Measurements from ENCODE around the gene MLH3. TPM values are rescaled to one million over a fixed set of nuclear protein-coding genes. Genes with fewer than 3 reads are reported as not detected.

The MLH3 gene
- total and polyA plus RNA-seq, 4 donors, result 7.3 to 43.6 (median 22.6) TPM

GRCh38 chr14:75032939-75033338 lies 18.3 kb downstream of the MLH3 start:
- no peak for ATAC-seq (ENCODE audit: low FRiP score)
- H3K27me3 ChIP-seq (ENCODE audit: control insufficient read depth in 1 of 2, insufficient read depth in 2 of 2, low read length in 1 of 2), result no peaks in the 10 kb centered on the region
- no peak overlapping the region for H3K4me3 ChIP-seq (ENCODE audit: low read length in 2 of 2)
- H3K4me1 ChIP-seq (ENCODE audit: control insufficient read depth in 1 of 2, insufficient read depth in 2 of 2, low read length in 2 of 2), result no peaks in the 10 kb centered on the region
- H3K9me3 ChIP-seq (ENCODE audit: control insufficient read depth, low read length), result no peaks in the 10 kb centered on the region
- no peak for DNase-seq
- H3K27ac ChIP-seq (ENCODE audit: low read depth in 1 of 2, low read length in 2 of 2), result no peak overlapping the region
- 91 to 92% methylated on average over 2 of the region's 2 CpGs for WGBS, 2 donors
- intact Hi-C loops (cut with DNase I), result no loop called here
- H3K36me3 ChIP-seq (ENCODE audit: control insufficient read depth in 1 of 2, insufficient read depth in 2 of 2, low read length in 1 of 2), result peaks cover 2 to 4% of the 10 kb centered on the region in 2 donors

- H3K4me3 ChIP-seq (ENCODE audit: low read length in 2 of 2), result no peak overlapping the region
- intact Hi-C loops (cut with DNase I), result no loop called here
- H3K27ac ChIP-seq (ENCODE audit: low read depth in 1 of 2, low read length in 2 of 2), result no peak overlapping the region
- peaks cover 0 to 4% of the 10 kb centered on the region in 2 donors for H3K36me3 ChIP-seq (ENCODE audit: control insufficient read depth in 1 of 2, insufficient read depth in 2 of 2, low read length in 1 of 2)
- DNase-seq (no peak), ATAC-seq (ENCODE audit: low FRiP score) (no peak)
- H3K9me3 ChIP-seq (ENCODE audit: control insufficient read depth, low read length), result no peaks in the 10 kb centered on the region
- H3K27me3 ChIP-seq (ENCODE audit: control insufficient read depth in 1 of 2, insufficient read depth in 2 of 2, low read length in 1 of 2), result no peaks in the 10 kb centered on the region
- H3K4me1 ChIP-seq (ENCODE audit: control insufficient read depth in 1 of 2, insufficient read depth in 2 of 2, low read length in 2 of 2), result no peaks in the 10 kb centered on the region
- WGBS, 2 donors, result 0 to 1% methylated on average over 1 of the region's 1 CpG
Measured at GRCh38 chr14:75030147-75030546, 21.1 kb downstream of the MLH3 start.

- H3K4me1 ChIP-seq (ENCODE audit: control insufficient read depth in 1 of 2, insufficient read depth in 2 of 2, low read length in 2 of 2), result no peaks in the 10 kb centered on the region
- H3K4me3 ChIP-seq (ENCODE audit: low read length in 2 of 2), result no peak overlapping the region
- H3K9me3 ChIP-seq (ENCODE audit: control insufficient read depth, low read length), result no peaks in the 10 kb centered on the region
- intact Hi-C loops (cut with DNase I), result no loop called here
- no peak for DNase-seq
- H3K27me3 ChIP-seq (ENCODE audit: control insufficient read depth in 1 of 2, insufficient read depth in 2 of 2, low read length in 1 of 2), result no peaks in the 10 kb centered on the region
- no peak overlapping the region for H3K27ac ChIP-seq (ENCODE audit: low read depth in 1 of 2, low read length in 2 of 2)
- WGBS, 2 donors, result 94 to 98% methylated on average over 2 of the region's 2 CpGs
- no peak for ATAC-seq (ENCODE audit: low FRiP score)
- peaks cover 0 to 2% of the 10 kb centered on the region in 2 donors for H3K36me3 ChIP-seq (ENCODE audit: control insufficient read depth in 1 of 2, insufficient read depth in 2 of 2, low read length in 1 of 2)
Measured at GRCh38 chr14:75025876-75026275, 25.4 kb downstream of the MLH3 start.

- Histone ChIP-seq H3K4me1 (ENCODE audit: control insufficient read depth in 1 of 2, insufficient read depth in 2 of 2, low read length in 2 of 2) (no peaks in the 10 kb centered on the region), H3K9me3 (ENCODE audit: control insufficient read depth, low read length) (no peaks in the 10 kb centered on the region), H3K4me3 (ENCODE audit: low read length in 2 of 2) (no peak overlapping the region), H3K36me3 (ENCODE audit: control insufficient read depth in 1 of 2, insufficient read depth in 2 of 2, low read length in 1 of 2) (peaks cover 0 to 2% of the 10 kb centered on the region in 2 donors), H3K27ac (ENCODE audit: low read depth in 1 of 2, low read length in 2 of 2) (no peak overlapping the region), H3K27me3 (ENCODE audit: control insufficient read depth in 1 of 2, insufficient read depth in 2 of 2, low read length in 1 of 2) (no peaks in the 10 kb centered on the region)
- no peak for DNase-seq
- WGBS, 2 donors, result 76 to 82% methylated on average over 4 of the region's 4 CpGs
- intact Hi-C loops (cut with DNase I), result no loop called here
- no peak for ATAC-seq (ENCODE audit: low FRiP score)
Measured at GRCh38 chr14:75025082-75025481, 26.2 kb downstream of the MLH3 start.

- H3K36me3 ChIP-seq (ENCODE audit: control insufficient read depth in 1 of 2, insufficient read depth in 2 of 2, low read length in 1 of 2), result peaks cover 2 to 5% of the 10 kb centered on the region in 2 donors
- H3K4me3 ChIP-seq (ENCODE audit: low read length in 2 of 2), result no peak overlapping the region
- whole genome bisulfite sequencing, 2 donors, result 91 to 92% methylated on average over 1 of the region's 1 CpG
- intact Hi-C loops (cut with DNase I), result no loop called here
- DNase-seq (no peak), ATAC-seq (ENCODE audit: low FRiP score) (no peak)
- H3K27me3 ChIP-seq (ENCODE audit: control insufficient read depth in 1 of 2, insufficient read depth in 2 of 2, low read length in 1 of 2), result no peaks in the 10 kb centered on the region
- H3K4me1 ChIP-seq (ENCODE audit: control insufficient read depth in 1 of 2, insufficient read depth in 2 of 2, low read length in 2 of 2), result no peaks in the 10 kb centered on the region
- H3K27ac ChIP-seq (ENCODE audit: low read depth in 1 of 2, low read length in 2 of 2), result no peak overlapping the region
- H3K9me3 ChIP-seq (ENCODE audit: control insufficient read depth, low read length), result no peaks in the 10 kb centered on the region
Measured at GRCh38 chr14:75023108-75023507, 28.2 kb downstream of the MLH3 start.

- no peak overlapping the region for H3K27ac ChIP-seq (ENCODE audit: low read depth in 1 of 2, low read length in 2 of 2)
- no peaks in the 10 kb centered on the region for H3K27me3 ChIP-seq (ENCODE audit: control insufficient read depth in 1 of 2, insufficient read depth in 2 of 2, low read length in 1 of 2)
- no peak for DNase-seq
- WGBS, 2 donors, result 68 to 72% methylated on average over 8 of the region's 8 CpGs
- ATAC-seq (ENCODE audit: low FRiP score), result no peak
- no peaks in the 10 kb centered on the region for H3K9me3 ChIP-seq (ENCODE audit: control insufficient read depth, low read length)
- no peaks in the 10 kb centered on the region for H3K4me1 ChIP-seq (ENCODE audit: control insufficient read depth in 1 of 2, insufficient read depth in 2 of 2, low read length in 2 of 2)
- H3K4me3 ChIP-seq (ENCODE audit: low read length in 2 of 2), result no peak overlapping the region
- intact Hi-C loops (cut with DNase I), result no loop called here
- H3K36me3 ChIP-seq (ENCODE audit: control insufficient read depth in 1 of 2, insufficient read depth in 2 of 2, low read length in 1 of 2), result peaks cover 2 to 5% of the 10 kb centered on the region in 2 donors
Measured at GRCh38 chr14:75022655-75023054, 28.6 kb downstream of the MLH3 start.

GRCh38 chr14:75018694-75019093 lies 32.6 kb downstream of the MLH3 start:
- intact Hi-C loops (cut with DNase I), result no loop called here
- no peak for DNase-seq
- no peak overlapping the region for H3K27ac ChIP-seq (ENCODE audit: low read depth in 1 of 2, low read length in 2 of 2)
- ATAC-seq (ENCODE audit: low FRiP score), result no peak
- peaks cover 1 to 5% of the 10 kb centered on the region in 2 donors for H3K36me3 ChIP-seq (ENCODE audit: control insufficient read depth in 1 of 2, insufficient read depth in 2 of 2, low read length in 1 of 2)
- H3K4me1 ChIP-seq (ENCODE audit: control insufficient read depth in 1 of 2, insufficient read depth in 2 of 2, low read length in 2 of 2), result no peaks in the 10 kb centered on the region
- no peak overlapping the region for H3K4me3 ChIP-seq (ENCODE audit: low read length in 2 of 2)
- no peaks in the 10 kb centered on the region for H3K27me3 ChIP-seq (ENCODE audit: control insufficient read depth in 1 of 2, insufficient read depth in 2 of 2, low read length in 1 of 2)
- no peaks in the 10 kb centered on the region for H3K9me3 ChIP-seq (ENCODE audit: control insufficient read depth, low read length)
- WGBS, 2 donors, result 71 to 79% methylated on average over 3 of the region's 3 CpGs

- H3K9me3 ChIP-seq (ENCODE audit: control insufficient read depth, low read length), result no peaks in the 10 kb centered on the region
- peaks cover 1 to 5% of the 10 kb centered on the region in 2 donors for H3K36me3 ChIP-seq (ENCODE audit: control insufficient read depth in 1 of 2, insufficient read depth in 2 of 2, low read length in 1 of 2)
- ATAC-seq (ENCODE audit: low FRiP score), result no peak
- DNase-seq, result no peak
- H3K4me3 ChIP-seq (ENCODE audit: low read length in 2 of 2), result no peak overlapping the region
- H3K27me3 ChIP-seq (ENCODE audit: control insufficient read depth in 1 of 2, insufficient read depth in 2 of 2, low read length in 1 of 2), result no peaks in the 10 kb centered on the region
- peaks cover 0 to 4% of the 10 kb centered on the region in 2 donors for H3K4me1 ChIP-seq (ENCODE audit: control insufficient read depth in 1 of 2, insufficient read depth in 2 of 2, low read length in 2 of 2)
- no peak overlapping the region for H3K27ac ChIP-seq (ENCODE audit: low read depth in 1 of 2, low read length in 2 of 2)
- intact Hi-C loops (cut with DNase I), result no loop called here
- 90 to 95% methylated on average over 3 of the region's 3 CpGs for WGBS, 2 donors
Measured at GRCh38 chr14:75016815-75017214, 34.5 kb downstream of the MLH3 start.

GRCh38 chr14:75015496-75015895 lies 35.8 kb downstream of the MLH3 start:
- Histone ChIP-seq H3K36me3 (ENCODE audit: control insufficient read depth in 1 of 2, insufficient read depth in 2 of 2, low read length in 1 of 2) (peaks cover 1 to 5% of the 10 kb centered on the region in 2 donors), H3K27ac (ENCODE audit: low read depth in 1 of 2, low read length in 2 of 2) (no peak overlapping the region), H3K27me3 (ENCODE audit: control insufficient read depth in 1 of 2, insufficient read depth in 2 of 2, low read length in 1 of 2) (no peaks in the 10 kb centered on the region), H3K4me1 (ENCODE audit: control insufficient read depth in 1 of 2, insufficient read depth in 2 of 2, low read length in 2 of 2) (peaks cover 0 to 10% of the 10 kb centered on the region in 2 donors), H3K9me3 (ENCODE audit: control insufficient read depth, low read length) (no peaks in the 10 kb centered on the region), H3K4me3 (ENCODE audit: low read length in 2 of 2) (no peak overlapping the region)
- intact Hi-C loops (cut with DNase I), result no loop called here
- DNase-seq, result no peak
- 85 to 90% methylated on average over 5 of the region's 5 CpGs for WGBS, 2 donors
- no peak for ATAC-seq (ENCODE audit: low FRiP score)

All from aorta (tissue), 5 donors.